Measurements from ENCODE around the gene LATS1. TPM values are rescaled to one million over a fixed set of nuclear protein-coding genes. Genes with fewer than 3 reads are reported as not detected.

The LATS1 gene
- total and polyA plus RNA-seq, 4 donors = 18.6 to 35.9 (median 25.6) TPM

GRCh38 chr6:149716181-149716963 lies 1.5 kb downstream of the LATS1 start:
- WGBS (ENCODE audit: insufficient coverage) = no CpG with 5 or more reads among the region's 8 CpGs
- Histone ChIP-seq H3K4me1 (ENCODE audit: control insufficient read depth, insufficient read depth, low read length) (peaks cover 10% of the 10 kb centered on the region), H3K27ac (ENCODE audit: low read depth, low read length) (no peak overlapping the region), H3K4me3 (ENCODE audit: low read depth, low read length) (peak overlapping the region; percentile 90), H3K9me3 (ENCODE audit: control insufficient read depth, insufficient read depth, low read length) (no peaks in the 10 kb centered on the region), H3K36me3 (ENCODE audit: control insufficient read depth, insufficient read depth, low read length) (no peaks in the 10 kb centered on the region), H3K27me3 (ENCODE audit: control insufficient read depth, insufficient read depth, low read length) (no peaks in the 10 kb centered on the region)
- no peak for DNase-seq (ENCODE audit: low read depth in 4 of 6, low spot score in 6 of 6)

DNA sequence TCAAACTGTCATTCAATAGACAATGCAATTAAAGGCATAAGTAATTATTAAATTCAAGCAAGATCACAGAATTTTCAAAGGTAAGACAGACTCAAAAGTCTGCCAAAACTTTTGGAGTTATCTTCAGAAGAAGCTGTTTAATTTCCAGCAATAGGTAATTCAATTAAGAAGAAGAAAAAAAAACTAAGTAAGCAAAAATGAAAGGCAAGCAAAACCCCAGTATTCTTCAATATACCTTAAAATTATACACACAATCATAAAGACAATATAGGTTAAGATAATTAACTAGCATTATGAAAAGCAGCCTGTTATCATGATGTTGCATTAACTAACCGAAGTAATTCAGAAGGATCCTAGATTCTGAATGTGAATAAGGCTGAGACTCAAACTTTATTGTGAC lies 3.5 kb downstream of the LATS1 start:
- H3K27ac ChIP-seq (ENCODE audit: low read depth, low read length) = no peak overlapping the region
- no peak overlapping the region for H3K4me3 ChIP-seq (ENCODE audit: low read depth, low read length)
- no peak for DNase-seq (ENCODE audit: low read depth in 4 of 6, low spot score in 6 of 6)
- H3K36me3 ChIP-seq (ENCODE audit: control insufficient read depth, insufficient read depth, low read length) = no peaks in the 10 kb centered on the region
- H3K27me3 ChIP-seq (ENCODE audit: control insufficient read depth, insufficient read depth, low read length) = no peaks in the 10 kb centered on the region
- peaks cover 10% of the 10 kb centered on the region for H3K4me1 ChIP-seq (ENCODE audit: control insufficient read depth, insufficient read depth, low read length)
- no CpG with 5 or more reads among the region's 1 CpG for whole genome bisulfite sequencing (ENCODE audit: insufficient coverage)
- no peaks in the 10 kb centered on the region for H3K9me3 ChIP-seq (ENCODE audit: control insufficient read depth, insufficient read depth, low read length)

GRCh38 chr6:149711711-149712110 lies 6.2 kb downstream of the LATS1 start:
- WGBS (ENCODE audit: insufficient coverage) = no CpG with 5 or more reads among the region's 5 CpGs

DNA sequence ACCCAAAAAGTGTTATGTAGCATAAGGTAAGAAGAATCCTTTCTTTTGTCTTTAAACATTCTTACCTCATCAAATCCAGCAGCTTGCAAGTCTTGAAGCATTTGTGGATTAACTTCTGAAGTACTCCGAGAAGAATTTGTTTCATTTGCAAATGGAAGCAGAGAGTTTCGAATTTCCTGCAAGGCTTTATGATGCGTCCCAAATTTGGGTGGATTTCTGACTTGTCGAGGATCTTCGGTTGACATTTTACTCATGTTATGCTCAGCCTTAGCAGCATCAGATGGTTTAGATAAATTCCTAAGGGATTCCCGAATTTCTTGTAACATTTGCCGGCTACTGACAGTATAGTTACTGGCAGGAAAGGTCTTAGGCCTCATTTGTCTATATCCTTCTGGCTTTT lies 16.2 kb downstream of the LATS1 start:
- Histone ChIP-seq H3K4me1 (ENCODE audit: control insufficient read depth, insufficient read depth, low read length) (no peaks in the 10 kb centered on the region), H3K9me3 (ENCODE audit: control insufficient read depth, insufficient read depth, low read length) (no peaks in the 10 kb centered on the region), H3K36me3 (ENCODE audit: control insufficient read depth, insufficient read depth, low read length) (peaks cover 12% of the 10 kb centered on the region), H3K4me3 (ENCODE audit: low read depth, low read length) (no peak overlapping the region), H3K27ac (ENCODE audit: low read depth, low read length) (no peak overlapping the region), H3K27me3 (ENCODE audit: control insufficient read depth, insufficient read depth, low read length) (no peaks in the 10 kb centered on the region)
- WGBS (ENCODE audit: insufficient coverage) = 64% methylated on average over 6 of the region's 7 CpGs
- no peak for DNase-seq (ENCODE audit: low read depth in 4 of 6, low spot score in 6 of 6)

More at GRCh38 chr6:149711711-149712110, 6.2 kb downstream of the LATS1 start:
- no peak for DNase-seq (ENCODE audit: low read depth in 4 of 6, low spot score in 6 of 6)
- Histone ChIP-seq H3K36me3 (ENCODE audit: control insufficient read depth, insufficient read depth, low read length) (no peaks in the 10 kb centered on the region), H3K4me3 (ENCODE audit: low read depth, low read length) (no peak overlapping the region), H3K27ac (ENCODE audit: low read depth, low read length) (no peak overlapping the region), H3K4me1 (ENCODE audit: control insufficient read depth, insufficient read depth, low read length) (peaks cover 6% of the 10 kb centered on the region), H3K27me3 (ENCODE audit: control insufficient read depth, insufficient read depth, low read length) (no peaks in the 10 kb centered on the region), H3K9me3 (ENCODE audit: control insufficient read depth, insufficient read depth, low read length) (no peaks in the 10 kb centered on the region)

- Histone ChIP-seq H3K27me3 (ENCODE audit: control insufficient read depth, insufficient read depth, low read length) (no peaks in the 10 kb centered on the region), H3K4me3 (ENCODE audit: low read depth, low read length) (no peak overlapping the region), H3K36me3 (ENCODE audit: control insufficient read depth, insufficient read depth, low read length) (peaks cover 12% of the 10 kb centered on the region), H3K4me1 (ENCODE audit: control insufficient read depth, insufficient read depth, low read length) (no peaks in the 10 kb centered on the region), H3K27ac (ENCODE audit: low read depth, low read length) (no peak overlapping the region), H3K9me3 (ENCODE audit: control insufficient read depth, insufficient read depth, low read length) (no peaks in the 10 kb centered on the region)
- DNase-seq (ENCODE audit: low read depth in 4 of 6, low spot score in 6 of 6) = no peak
- no CpG with 5 or more reads among the region's 2 CpGs for WGBS (ENCODE audit: insufficient coverage)
These were observed 18.8 kb downstream of the LATS1 start for GRCh38 chr6:149699150-149699549.

GRCh38 chr6:149698175-149698574 lies 19.7 kb downstream of the LATS1 start:
- DNase-seq (ENCODE audit: low read depth in 4 of 6, low spot score in 6 of 6) = no peak
- no peaks in the 10 kb centered on the region for H3K4me1 ChIP-seq (ENCODE audit: control insufficient read depth, insufficient read depth, low read length)
- no CpG with 5 or more reads among the region's 2 CpGs for WGBS (ENCODE audit: insufficient coverage)

DNA sequence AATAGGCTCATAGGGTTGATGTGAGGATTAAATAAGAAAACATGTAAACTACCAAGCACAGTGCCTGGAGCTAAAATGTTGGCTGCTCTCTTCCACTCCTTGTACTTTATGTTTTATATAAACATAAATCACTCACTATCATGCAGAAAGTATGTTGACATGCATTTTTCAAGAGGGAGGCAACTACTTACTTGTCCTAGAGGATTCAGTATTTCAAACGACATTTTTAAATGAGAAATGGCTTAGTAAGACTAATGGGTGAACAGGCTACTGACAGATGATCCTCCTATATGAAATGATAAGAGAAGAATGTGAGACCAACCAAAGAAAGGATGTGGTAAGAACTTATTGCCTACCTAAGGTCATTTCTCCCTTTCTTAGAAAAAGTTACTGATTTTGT lies 21.0 kb downstream of the LATS1 start:
- Histone ChIP-seq H3K4me1 (ENCODE audit: control insufficient read depth, insufficient read depth, low read length) (no peaks in the 10 kb centered on the region), H3K27ac (ENCODE audit: low read depth, low read length) (no peak overlapping the region), H3K9me3 (ENCODE audit: control insufficient read depth, insufficient read depth, low read length) (no peaks in the 10 kb centered on the region), H3K27me3 (ENCODE audit: control insufficient read depth, insufficient read depth, low read length) (no peaks in the 10 kb centered on the region), H3K36me3 (ENCODE audit: control insufficient read depth, insufficient read depth, low read length) (peaks cover 26% of the 10 kb centered on the region), H3K4me3 (ENCODE audit: low read depth, low read length) (no peak overlapping the region)
- DNase-seq (ENCODE audit: low read depth in 4 of 6, low spot score in 6 of 6) = no peak
- no CpG with 5 or more reads among the region's 1 CpG for WGBS (ENCODE audit: insufficient coverage)

More at GRCh38 chr6:149698175-149698574, 19.7 kb downstream of the LATS1 start:
- Histone ChIP-seq H3K9me3 (ENCODE audit: control insufficient read depth, insufficient read depth, low read length) (no peaks in the 10 kb centered on the region), H3K36me3 (ENCODE audit: control insufficient read depth, insufficient read depth, low read length) (peaks cover 19% of the 10 kb centered on the region), H3K4me3 (ENCODE audit: low read depth, low read length) (no peak overlapping the region), H3K27me3 (ENCODE audit: control insufficient read depth, insufficient read depth, low read length) (no peaks in the 10 kb centered on the region), H3K27ac (ENCODE audit: low read depth, low read length) (no peak overlapping the region)

DNA sequence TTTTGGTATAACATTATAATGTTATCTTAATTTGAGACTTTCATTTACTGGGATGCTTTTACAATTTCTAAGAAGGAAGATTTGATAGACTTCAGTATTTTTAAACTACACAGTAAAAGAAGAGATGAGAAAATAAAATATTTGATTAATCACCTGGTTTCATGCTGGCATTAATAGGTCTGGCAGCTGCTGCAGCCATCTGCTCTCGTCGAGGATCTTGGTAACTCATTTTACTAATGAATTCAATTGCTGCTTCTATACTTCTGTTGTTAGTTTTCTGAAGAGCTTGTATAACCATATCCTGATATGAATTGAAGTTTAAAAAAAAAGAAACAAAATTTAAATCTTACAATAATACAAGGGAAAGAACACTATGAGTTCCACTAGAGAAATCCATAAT lies 23.0 kb downstream of the LATS1 start:
- Histone ChIP-seq H3K4me3 (ENCODE audit: low read depth, low read length) (no peak overlapping the region), H3K27me3 (ENCODE audit: control insufficient read depth, insufficient read depth, low read length) (no peaks in the 10 kb centered on the region), H3K27ac (ENCODE audit: low read depth, low read length) (no peak overlapping the region), H3K4me1 (ENCODE audit: control insufficient read depth, insufficient read depth, low read length) (no peaks in the 10 kb centered on the region), H3K36me3 (ENCODE audit: control insufficient read depth, insufficient read depth, low read length) (peaks cover 25% of the 10 kb centered on the region), H3K9me3 (ENCODE audit: control insufficient read depth, insufficient read depth, low read length) (no peaks in the 10 kb centered on the region)
- WGBS (ENCODE audit: insufficient coverage) = no CpG with 5 or more reads among the region's 2 CpGs
- DNase-seq (ENCODE audit: low read depth in 4 of 6, low spot score in 6 of 6) = peak in 3 of 6 donors; percentile 5 to 64 (median 53)

DNA sequence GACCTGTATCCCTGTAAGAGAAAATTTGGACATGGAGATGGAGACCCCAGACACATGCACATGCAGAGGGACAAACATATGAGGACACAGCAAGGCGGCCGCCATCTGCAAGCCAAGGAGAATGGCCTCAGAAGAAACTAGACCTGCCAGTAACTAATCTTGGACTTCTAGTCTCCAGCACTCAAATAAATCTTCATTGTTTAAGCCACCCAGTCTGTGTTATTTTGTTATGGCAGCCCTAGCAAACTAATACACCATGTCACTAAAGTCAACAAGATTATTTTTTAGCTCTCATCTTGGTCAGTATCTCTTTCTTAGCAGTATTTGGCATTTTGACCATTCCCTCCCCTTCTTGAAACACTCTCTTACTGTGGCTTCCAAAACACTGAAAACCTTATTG lies 26.7 kb downstream of the LATS1 start:
- DNase-seq (ENCODE audit: low read depth in 4 of 6, low spot score in 6 of 6) = no peak
- 90% methylated on average over 2 of the region's 2 CpGs for WGBS (ENCODE audit: insufficient coverage)
- no peaks in the 10 kb centered on the region for H3K9me3 ChIP-seq (ENCODE audit: control insufficient read depth, insufficient read depth, low read length)

GRCh38 chr6:149686230-149686629 lies 31.7 kb downstream of the LATS1 start:
- Histone ChIP-seq H3K9me3 (ENCODE audit: control insufficient read depth, insufficient read depth, low read length) (no peaks in the 10 kb centered on the region), H3K4me3 (ENCODE audit: low read depth, low read length) (no peak overlapping the region), H3K36me3 (ENCODE audit: control insufficient read depth, insufficient read depth, low read length) (peaks cover 28% of the 10 kb centered on the region)

More for the DNA sequence above, 26.7 kb downstream of the LATS1 start:
- peaks cover 25% of the 10 kb centered on the region for H3K36me3 ChIP-seq (ENCODE audit: control insufficient read depth, insufficient read depth, low read length)
- H3K4me3 ChIP-seq (ENCODE audit: low read depth, low read length) = no peak overlapping the region
- H3K27ac ChIP-seq (ENCODE audit: low read depth, low read length) = no peak overlapping the region
- no peaks in the 10 kb centered on the region for H3K27me3 ChIP-seq (ENCODE audit: control insufficient read depth, insufficient read depth, low read length)
- no peaks in the 10 kb centered on the region for H3K4me1 ChIP-seq (ENCODE audit: control insufficient read depth, insufficient read depth, low read length)

More at GRCh38 chr6:149686230-149686629, 31.7 kb downstream of the LATS1 start:
- no peak for DNase-seq (ENCODE audit: low read depth in 4 of 6, low spot score in 6 of 6)
- Histone ChIP-seq H3K27me3 (ENCODE audit: control insufficient read depth, insufficient read depth, low read length) (no peaks in the 10 kb centered on the region), H3K4me1 (ENCODE audit: control insufficient read depth, insufficient read depth, low read length) (no peaks in the 10 kb centered on the region), H3K27ac (ENCODE audit: low read depth, low read length) (no peak overlapping the region)
- 82% methylated on average over 5 of the region's 7 CpGs for WGBS (ENCODE audit: insufficient coverage)

All from spinal cord (tissue), 10 donors.